ENCODE measurements around the gene GPR135.

DNA sequence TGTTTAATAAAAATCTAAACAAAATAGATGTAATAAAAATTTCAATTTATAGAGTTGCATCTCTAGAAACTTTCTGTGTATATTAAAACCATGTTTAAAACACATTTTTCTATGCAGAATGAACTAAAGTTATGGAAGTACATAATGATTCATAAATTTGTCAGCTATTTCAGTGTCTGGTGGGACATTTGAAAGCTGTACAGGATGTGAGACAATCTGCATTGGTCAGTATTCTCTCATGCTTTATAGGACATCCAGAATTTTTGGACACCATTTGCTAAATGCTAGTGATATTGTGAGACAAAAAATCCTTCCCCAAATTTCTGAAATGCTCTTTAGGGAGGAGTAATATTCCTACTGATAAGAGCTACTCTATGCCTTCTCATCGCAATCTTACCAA is 13.3 kb downstream of the GPR135 start:
- TF ChIP-seq, protein P1, sequence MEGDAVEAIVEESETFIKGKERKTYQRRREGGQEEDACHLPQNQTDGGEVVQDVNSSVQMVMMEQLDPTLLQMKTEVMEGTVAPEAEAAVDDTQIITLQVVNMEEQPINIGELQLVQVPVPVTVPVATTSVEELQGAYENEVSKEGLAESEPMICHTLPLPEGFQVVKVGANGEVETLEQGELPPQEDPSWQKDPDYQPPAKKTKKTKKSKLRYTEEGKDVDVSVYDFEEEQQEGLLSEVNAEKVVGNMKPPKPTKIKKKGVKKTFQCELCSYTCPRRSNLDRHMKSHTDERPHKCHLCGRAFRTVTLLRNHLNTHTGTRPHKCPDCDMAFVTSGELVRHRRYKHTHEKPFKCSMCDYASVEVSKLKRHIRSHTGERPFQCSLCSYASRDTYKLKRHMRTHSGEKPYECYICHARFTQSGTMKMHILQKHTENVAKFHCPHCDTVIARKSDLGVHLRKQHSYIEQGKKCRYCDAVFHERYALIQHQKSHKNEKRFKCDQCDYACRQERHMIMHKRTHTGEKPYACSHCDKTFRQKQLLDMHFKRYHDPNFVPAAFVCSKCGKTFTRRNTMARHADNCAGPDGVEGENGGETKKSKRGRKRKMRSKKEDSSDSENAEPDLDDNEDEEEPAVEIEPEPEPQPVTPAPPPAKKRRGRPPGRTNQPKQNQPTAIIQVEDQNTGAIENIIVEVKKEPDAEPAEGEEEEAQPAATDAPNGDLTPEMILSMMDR (IDR thresholded peaks at IDR 0.05) = no peak
- TF ChIP-seq POLR2A (IDR thresholded peaks at IDR 0.05) = no peak

Measured in Peyer's patch (tissue), 4 donors.